Progenitor cell of endocrine pancreas (in vitro differentiated cells): Measurements from ENCODE around the gene VAX1. TPM values are rescaled to one million over a fixed set of nuclear protein-coding genes. Genes with fewer than 3 reads are reported as not detected.
A peak's percentile ranks its signal among the peaks of the same experiment; 100 is the strongest.

Experiments
- DNase-seq: peaks from one replicate; pipeline ENCODE4 v3.0.0; 2021; ENCODE audit warnings: low spot score; ENCODE audit not compliant: unreplicated experiment
- H3K27ac Mint-ChIP-seq: 2 replicates; pipeline ENCODE4 v1.8.0; 2021; ENCODE audit warnings: mild to moderate bottlenecking, moderate library complexity, mixed read lengths
- H3K27me3 Mint-ChIP-seq: 2 replicates; pipeline ENCODE4 v1.8.0; 2021; ENCODE audit warnings: mixed read lengths
- H3K36me3 Mint-ChIP-seq: 2 replicates; pipeline ENCODE4 v1.8.0; 2022; ENCODE audit warnings: mixed read lengths; ENCODE audit not compliant: insufficient read depth
- H3K4me1 Mint-ChIP-seq: 2 replicates; pipeline ENCODE4 v1.8.0; 2021; ENCODE audit warnings: low read depth, mixed read lengths
- H3K4me3 Mint-ChIP-seq: 2 replicates; pipeline ENCODE4 v1.8.0; 2021; ENCODE audit warnings: low read depth, mild to moderate bottlenecking, moderate library complexity, mixed read lengths
- H3K9me3 Mint-ChIP-seq: 2 replicates; pipeline ENCODE4 v1.8.0; 2021; ENCODE audit warnings: low read depth, mixed read lengths
- CTCF ChIP-seq: fragments of 200-600 bp; sonication (generic); IDR thresholded peaks from one replicate; pipeline ENCODE4 v1.5.0; 2021; ENCODE audit warnings: antibody characterized with exemption, mild to moderate bottlenecking; ENCODE audit not compliant: unreplicated experiment
- total RNA-seq: library from RNA; stranded (reverse); gene quantifications from 2 replicates; pipeline ENCODE4 v1.2.1, GENCODE V29; 2021

Gene VAX1
- total RNA-seq, 1 donor from 2014 or later = not detected

- no peak for DNase-seq
- H3K27me3 Mint-ChIP-seq = peaks cover 64% of the 10 kb centered on the region
- peaks cover 2% of the 10 kb centered on the region for H3K4me1 Mint-ChIP-seq
- no peaks in the 10 kb centered on the region for H3K36me3 Mint-ChIP-seq
- H3K9me3 Mint-ChIP-seq = no peaks in the 10 kb centered on the region
- no peak overlapping the region for H3K4me3 Mint-ChIP-seq
- no peak for TF ChIP-seq CTCF
- no peak overlapping the region for H3K27ac Mint-ChIP-seq
Observed at GRCh38 chr10:117126034-117126433, 12.0 kb downstream of the VAX1 start.

GRCh38 chr10:117112220-117112619 lies 25.9 kb downstream of the VAX1 start:
- Mint-ChIP-seq H3K4me1 (no peaks in the 10 kb centered on the region), H3K36me3 (no peaks in the 10 kb centered on the region), H3K27ac (no peak overlapping the region), H3K9me3 (no peaks in the 10 kb centered on the region), H3K4me3 (no peak overlapping the region), H3K27me3 (peaks cover 25% of the 10 kb centered on the region)
- DNase-seq = no peak
- peak; percentile 50 for TF ChIP-seq CTCF

GRCh38 chr10:117107238-117107637 lies 30.8 kb downstream of the VAX1 start:
- DNase-seq = no peak
- Mint-ChIP-seq H3K27me3 (peaks cover 17% of the 10 kb centered on the region), H3K9me3 (peaks cover 3% of the 10 kb centered on the region), H3K27ac (no peak overlapping the region), H3K4me1 (no peaks in the 10 kb centered on the region), H3K36me3 (no peaks in the 10 kb centered on the region), H3K4me3 (no peak overlapping the region)
- no peak for TF ChIP-seq CTCF

- Mint-ChIP-seq H3K36me3 (no peaks in the 10 kb centered on the region), H3K27me3 (peaks cover 24% of the 10 kb centered on the region), H3K9me3 (no peaks in the 10 kb centered on the region), H3K4me3 (no peak overlapping the region), H3K4me1 (no peaks in the 10 kb centered on the region), H3K27ac (no peak overlapping the region)
- no peak for TF ChIP-seq CTCF
- no peak for DNase-seq
Observed at GRCh38 chr10:117096599-117097201, 41.4 kb downstream of the VAX1 start.

GRCh38 chr10:117094856-117095255 lies 43.2 kb downstream of the VAX1 start:
- H3K4me1 Mint-ChIP-seq = no peaks in the 10 kb centered on the region
- no peak for TF ChIP-seq CTCF
- H3K27me3 Mint-ChIP-seq = peaks cover 25% of the 10 kb centered on the region
- no peaks in the 10 kb centered on the region for H3K9me3 Mint-ChIP-seq
- H3K27ac Mint-ChIP-seq = no peak overlapping the region
- no peak for DNase-seq
- no peak overlapping the region for H3K4me3 Mint-ChIP-seq
- H3K36me3 Mint-ChIP-seq = no peaks in the 10 kb centered on the region
